Subcutaneous adipose tissue (tissue), 4 donors: ENCODE data around the gene SNHG17. TPM values are rescaled to one million over a fixed set of nuclear protein-coding genes. Genes with fewer than 3 reads are reported as not detected.

Source experiments
- total RNA-seq, 4 donors: library from RNA; depleted of rRNA; stranded (reverse); fragments of >200 nt; gene quantifications; one replicate each; pipeline ENCODE4 v1.1.0, GENCODE V29; 2016
- TF ChIP-seq, protein P1 (sequence below): fragments of 450-650 bp; IDR thresholded peaks from one replicate; pipeline ENCODE4 v1.5.1; 2016; ENCODE audit warnings: low read depth, mild to moderate bottlenecking, control low read depth, antibody characterized with exemption, moderate library complexity

Gene SNHG17
- 10 to 100 TPM in 3 of 4 donors, 1 to 10 TPM in 1; 7.7 to 25.4 (median 20.4) TPM for total RNA-seq

DNA sequence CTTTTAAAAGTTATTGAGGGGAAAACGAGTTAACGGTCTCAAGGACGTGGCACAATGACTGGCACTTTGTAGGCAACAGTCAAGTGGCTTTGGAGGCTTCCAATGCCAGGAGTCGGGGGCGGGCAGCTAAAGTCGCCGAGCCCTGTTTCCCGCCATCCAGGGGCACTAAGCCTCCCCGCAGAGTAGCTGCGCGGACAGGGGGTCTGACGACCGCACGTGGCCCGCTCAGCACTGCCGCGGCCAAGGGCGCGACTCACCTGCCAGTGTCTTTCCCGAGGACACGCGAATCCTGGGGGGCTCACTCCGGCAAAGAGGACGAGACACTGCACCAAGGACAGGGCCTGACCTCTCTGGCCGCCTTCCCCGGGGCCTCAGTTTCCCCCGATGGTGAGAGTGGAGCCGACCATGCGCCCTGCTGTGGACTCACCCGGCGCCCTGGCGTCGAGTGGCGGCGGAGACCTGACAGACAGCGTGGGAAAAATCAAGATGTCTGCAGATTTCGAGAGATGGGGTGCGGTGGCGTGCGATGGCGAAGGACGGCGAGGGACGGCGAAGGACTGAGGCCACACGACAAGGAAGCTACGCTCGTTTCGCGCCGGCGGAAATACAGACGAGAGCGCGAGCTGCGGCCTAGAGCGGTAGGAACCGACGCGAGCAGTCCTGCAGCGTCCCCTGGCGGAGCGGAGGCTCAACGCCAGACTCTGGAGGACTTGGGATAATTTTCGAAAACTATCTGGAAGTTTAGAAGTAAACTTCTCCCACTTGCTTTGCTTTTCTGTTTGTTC lies at the start of gene SNHG17:
Gene SNHG17, minus strand, starts transcription at position 559 of the 785 bp plus-strand sequence.
- TF ChIP-seq, protein P1, sequence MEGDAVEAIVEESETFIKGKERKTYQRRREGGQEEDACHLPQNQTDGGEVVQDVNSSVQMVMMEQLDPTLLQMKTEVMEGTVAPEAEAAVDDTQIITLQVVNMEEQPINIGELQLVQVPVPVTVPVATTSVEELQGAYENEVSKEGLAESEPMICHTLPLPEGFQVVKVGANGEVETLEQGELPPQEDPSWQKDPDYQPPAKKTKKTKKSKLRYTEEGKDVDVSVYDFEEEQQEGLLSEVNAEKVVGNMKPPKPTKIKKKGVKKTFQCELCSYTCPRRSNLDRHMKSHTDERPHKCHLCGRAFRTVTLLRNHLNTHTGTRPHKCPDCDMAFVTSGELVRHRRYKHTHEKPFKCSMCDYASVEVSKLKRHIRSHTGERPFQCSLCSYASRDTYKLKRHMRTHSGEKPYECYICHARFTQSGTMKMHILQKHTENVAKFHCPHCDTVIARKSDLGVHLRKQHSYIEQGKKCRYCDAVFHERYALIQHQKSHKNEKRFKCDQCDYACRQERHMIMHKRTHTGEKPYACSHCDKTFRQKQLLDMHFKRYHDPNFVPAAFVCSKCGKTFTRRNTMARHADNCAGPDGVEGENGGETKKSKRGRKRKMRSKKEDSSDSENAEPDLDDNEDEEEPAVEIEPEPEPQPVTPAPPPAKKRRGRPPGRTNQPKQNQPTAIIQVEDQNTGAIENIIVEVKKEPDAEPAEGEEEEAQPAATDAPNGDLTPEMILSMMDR = no peak

DNA sequence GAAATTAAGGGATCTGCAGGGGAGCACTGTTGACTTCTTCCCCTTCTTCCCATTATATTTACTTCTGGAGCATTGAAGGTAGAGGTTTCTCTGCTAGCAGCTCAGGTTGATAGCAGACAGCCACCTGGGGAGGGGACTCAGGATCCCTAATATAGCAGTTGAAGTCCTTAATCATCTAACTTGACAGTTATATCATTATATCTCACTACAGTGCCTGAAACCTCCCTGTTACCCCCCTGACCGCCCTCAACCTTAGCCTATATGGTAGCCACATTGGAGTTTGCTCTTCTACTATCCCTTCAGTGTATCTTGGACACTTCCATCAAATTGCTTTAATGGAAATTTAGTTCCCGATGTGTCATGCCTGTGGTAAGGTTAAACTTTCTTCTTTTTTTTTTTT lies 44.5 kb upstream of the SNHG17 start:
- TF ChIP-seq, protein P1 = no peak

DNA sequence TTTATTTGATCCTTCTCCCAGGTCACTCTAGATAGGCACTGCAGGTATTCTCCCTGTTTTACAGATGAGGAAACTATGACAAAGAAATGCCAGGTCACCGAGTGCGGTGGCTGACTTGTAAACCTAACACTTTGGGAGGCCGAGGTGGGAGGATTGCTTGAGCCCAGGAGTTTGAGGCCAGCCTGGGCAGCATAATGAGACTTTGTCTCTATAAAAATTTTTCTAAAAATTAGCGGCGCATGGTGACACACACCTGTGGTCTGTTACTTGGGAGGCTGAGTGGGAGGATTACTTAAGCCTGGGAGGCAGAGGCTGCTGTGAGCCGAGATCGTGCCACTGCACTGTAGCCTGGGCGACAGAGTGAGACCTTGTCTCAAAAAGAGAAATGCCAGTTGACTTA lies 42.6 kb upstream of the SNHG17 start:
- TF ChIP-seq, protein P1 = no peak

DNA sequence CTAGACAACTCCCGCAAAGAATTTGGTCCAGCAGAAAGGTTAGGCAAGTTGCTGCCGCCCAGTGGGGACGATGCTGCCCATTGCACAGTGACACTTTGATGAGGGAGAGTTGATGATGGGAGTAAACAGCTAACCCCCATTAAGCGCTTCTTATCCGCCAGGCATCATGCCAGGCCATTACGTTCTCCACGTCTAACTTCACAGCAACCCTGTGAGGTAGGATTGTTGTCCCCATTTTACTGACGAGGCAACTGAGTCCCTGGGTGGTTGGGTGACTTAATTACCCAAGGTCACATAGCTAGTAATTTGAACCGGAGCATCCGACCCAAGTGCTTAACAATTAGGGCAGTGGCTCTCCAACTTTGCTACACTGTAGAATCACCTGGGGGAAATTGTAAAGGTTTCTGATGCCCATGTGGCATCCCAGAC lies 38.3 kb upstream of the SNHG17 start:
- TF ChIP-seq, protein P1 = no peak

DNA sequence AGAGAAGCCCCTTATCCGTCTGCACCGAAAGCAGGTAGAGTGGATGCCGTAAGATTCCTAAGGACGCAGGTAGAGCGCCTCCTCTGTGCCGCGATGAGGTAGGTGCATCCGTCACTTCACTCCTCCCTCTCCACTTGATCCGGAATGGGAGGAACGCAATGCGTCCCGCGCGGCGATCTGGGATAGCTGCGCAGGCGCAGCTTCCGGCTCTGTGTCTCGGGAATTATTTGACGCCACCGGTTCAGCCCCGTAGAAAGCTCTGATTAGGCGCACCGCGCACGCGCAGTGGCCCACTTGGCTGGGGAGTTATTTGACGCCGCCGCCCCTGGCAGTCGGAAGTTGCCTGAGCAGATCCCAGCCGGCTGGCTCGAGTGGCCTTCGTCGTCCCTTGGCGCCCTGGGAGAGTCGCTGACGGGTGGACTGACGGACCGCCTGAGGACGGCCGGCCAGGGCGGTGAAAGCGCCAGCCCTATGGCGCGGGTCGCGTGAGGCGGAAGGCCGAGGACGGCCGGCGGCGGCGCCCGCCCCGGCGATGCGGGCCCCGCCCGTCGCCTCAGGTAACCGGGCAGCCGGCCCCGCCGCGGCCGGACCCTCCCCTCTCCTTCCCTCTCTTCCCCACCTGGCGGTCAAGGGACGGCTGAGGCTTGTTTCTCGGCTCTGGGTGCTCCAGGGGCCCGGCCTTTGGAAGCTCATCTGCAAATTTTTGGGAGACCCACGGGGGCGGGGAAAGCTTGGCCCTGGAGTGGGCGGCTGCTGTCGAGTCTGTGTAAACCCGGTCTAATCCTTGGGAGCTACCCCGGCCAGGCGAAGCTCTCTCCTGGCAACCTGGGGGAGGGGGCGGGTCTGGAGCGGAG lies 37.6 kb upstream of the SNHG17 start, which contains the start of gene RALGAPB:
Gene RALGAPB, plus strand, starts transcription at position 331 of the 854 bp plus-strand sequence. CDS start 15,590 bp downstream, outside the sequence.
- TF ChIP-seq, protein P1 = no peak

DNA sequence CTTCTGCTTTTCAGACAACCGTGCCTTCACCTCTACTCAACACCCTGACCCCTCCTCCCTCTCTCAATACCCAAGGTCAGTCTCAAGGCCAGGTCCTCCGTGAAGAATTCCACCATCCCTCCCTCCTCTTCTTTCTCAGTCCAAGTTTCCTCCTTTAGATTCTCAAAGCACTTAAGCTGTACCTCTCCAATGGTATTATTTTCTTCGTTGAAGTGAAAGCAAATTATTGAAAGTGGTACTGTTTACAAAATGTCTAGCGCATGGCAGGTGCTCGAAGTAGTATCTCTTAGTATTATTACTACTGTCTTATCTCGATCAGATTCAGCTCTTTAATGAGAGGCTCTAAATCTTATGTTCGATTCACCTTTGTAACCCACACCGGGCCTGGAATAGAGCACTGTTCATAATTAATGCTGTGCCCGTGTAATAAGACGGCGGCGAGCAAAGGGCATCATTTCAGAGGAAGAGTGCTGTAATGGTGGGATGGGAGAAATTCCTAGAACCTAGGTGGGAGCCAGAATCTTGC lies 36.9 kb upstream of the SNHG17 start:
- TF ChIP-seq, protein P1 = no peak

DNA sequence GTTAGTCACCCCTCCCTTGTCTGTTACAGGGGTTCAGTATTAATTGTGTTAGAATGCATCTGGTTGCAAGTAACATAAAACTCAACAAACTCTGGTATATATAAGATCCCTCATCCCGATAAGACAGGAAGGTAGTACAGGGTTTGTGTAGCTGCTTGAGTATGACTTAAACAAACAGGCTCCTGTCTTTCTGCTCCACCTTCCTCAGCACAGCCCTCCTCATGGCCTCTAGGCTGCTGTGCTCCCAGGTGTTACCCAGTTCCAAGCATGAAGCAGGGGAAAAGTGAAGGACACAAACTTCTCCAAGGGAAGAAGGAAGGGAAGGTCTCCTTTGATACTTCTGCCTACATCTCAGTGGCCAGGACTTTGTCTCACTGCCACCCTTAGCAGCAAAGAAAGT lies 36.1 kb upstream of the SNHG17 start:
- TF ChIP-seq, protein P1 = no peak
